Measurements from ENCODE around the gene MDFI.
A peak's percentile ranks its signal among the peaks of the same experiment; 100 is the strongest.

Gene MDFI

DNA sequence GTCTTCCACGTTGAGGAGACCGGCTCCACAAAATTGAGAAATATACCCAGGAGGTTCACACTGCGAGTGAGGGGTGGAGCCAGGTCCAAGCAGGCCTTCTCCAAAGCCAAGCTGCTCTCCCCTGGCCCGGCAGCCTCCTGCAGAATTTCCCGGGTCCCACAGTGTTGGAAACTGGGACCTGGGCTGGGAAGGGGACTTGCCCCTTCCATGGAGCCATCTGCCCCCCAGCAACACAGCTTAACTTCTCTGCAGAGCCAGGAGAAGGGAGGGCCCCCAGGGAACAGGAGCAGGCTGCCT is 35.4 kb downstream of the MDFI start:
- DNase-seq (ENCODE audit: low read depth), result no peak

DNA sequence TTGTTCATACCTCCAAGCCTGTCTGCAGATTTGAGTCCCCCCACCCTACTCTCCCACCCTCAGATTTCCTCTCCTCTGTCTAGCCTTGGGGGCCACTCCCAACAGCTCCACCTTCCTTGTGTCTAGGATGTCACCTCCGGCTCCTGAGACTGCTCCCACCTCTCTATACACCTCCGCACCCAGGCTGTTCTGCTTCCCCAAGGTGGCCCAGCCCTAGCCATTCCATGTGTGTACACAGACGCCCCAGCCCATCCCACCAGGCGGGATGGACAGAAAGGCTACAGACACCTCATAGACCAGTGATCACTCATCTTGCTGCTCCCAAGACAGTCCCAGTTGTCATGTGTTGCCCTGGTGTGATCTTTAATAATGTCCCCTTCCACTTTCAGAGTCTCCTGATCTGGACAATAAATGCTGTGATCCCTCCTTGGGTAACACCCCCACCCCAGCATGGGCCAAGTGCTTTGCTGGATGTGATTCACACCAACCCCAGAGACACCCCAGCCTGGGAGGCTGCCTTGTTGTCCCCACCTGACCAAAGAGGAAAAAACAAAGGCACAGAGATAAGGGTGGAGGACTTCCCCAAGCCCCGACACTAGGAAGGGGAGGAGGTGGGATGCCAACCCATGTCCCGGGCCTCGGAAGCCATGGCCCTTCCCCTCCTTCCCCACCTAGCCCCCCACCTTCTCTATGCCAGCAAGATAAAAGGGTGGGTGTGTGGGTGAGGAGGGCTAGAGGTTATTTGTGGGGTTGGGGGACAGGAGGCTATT is 36.1 kb downstream of the MDFI start:
- DNase-seq (ENCODE audit: low read depth), result no peak

DNA sequence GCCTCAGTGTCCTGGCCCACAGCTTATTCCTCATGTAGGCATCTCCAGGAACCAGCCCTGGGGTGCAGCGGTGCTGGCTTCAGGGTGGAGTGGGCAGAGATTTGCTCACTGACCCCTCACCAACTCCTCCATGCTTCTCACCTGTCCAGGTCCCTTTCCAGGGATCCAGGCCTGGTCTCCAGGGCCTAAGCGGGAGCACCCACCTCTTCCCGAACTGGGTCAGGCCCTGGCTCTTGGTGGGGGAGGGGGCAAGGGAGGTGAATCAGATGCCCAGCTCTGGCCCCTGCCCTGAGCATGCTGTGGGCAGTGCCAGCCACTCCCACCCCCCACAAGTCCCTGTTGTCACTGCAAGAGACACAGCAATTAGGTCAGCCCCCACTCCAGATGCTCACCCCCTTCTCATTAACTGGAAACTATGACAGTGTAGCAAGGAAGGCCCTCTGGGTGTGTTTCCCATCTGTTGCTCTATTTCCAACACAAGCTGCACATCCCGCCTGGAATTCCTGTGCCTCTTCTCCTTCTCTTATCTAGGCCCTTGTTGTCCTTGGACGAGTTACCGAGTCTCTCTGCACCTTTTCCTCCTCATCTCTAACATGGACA is 37.0 kb downstream of the MDFI start:
- no peak for DNase-seq (ENCODE audit: low read depth)

DNA sequence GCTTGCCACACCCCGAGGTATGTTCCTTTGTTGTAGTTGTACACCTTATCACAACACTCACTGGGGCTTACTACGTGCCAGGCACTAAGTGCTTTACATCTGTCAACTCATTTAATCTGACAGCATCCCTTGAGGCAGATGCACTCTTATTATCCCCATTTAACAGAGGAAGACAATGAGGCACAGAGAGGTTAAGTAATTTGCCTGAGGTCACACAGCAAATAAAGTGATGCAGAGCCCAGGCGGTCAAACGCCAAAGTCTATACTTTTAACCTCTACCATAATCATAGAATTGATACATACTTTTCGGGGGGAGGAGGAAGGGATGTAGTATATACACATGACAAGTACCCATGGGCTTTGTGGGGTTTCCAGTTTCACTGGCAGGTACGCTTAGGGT is 37.7 kb downstream of the MDFI start:
- DNase-seq (ENCODE audit: low read depth), result no peak

DNA sequence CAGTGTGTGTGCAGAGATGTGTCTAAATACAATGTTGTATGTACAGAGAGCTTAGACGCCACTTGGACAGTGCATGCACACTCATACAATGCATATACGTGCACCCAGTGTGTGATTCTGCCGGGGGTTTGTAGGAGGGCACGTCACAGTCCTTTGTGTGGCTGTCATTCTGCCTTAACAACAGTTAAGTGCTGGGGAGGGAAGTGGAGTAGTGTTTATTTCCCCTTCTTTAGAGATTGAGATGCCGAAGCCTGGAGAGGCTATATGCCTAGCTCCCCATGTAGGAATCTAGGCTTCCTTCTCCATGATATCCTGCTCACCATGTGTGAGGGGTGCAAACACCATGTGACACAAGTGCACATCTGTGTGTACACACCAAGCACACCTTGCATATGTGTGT is 38.2 kb downstream of the MDFI start:
- no peak for DNase-seq (ENCODE audit: low read depth)

DNA sequence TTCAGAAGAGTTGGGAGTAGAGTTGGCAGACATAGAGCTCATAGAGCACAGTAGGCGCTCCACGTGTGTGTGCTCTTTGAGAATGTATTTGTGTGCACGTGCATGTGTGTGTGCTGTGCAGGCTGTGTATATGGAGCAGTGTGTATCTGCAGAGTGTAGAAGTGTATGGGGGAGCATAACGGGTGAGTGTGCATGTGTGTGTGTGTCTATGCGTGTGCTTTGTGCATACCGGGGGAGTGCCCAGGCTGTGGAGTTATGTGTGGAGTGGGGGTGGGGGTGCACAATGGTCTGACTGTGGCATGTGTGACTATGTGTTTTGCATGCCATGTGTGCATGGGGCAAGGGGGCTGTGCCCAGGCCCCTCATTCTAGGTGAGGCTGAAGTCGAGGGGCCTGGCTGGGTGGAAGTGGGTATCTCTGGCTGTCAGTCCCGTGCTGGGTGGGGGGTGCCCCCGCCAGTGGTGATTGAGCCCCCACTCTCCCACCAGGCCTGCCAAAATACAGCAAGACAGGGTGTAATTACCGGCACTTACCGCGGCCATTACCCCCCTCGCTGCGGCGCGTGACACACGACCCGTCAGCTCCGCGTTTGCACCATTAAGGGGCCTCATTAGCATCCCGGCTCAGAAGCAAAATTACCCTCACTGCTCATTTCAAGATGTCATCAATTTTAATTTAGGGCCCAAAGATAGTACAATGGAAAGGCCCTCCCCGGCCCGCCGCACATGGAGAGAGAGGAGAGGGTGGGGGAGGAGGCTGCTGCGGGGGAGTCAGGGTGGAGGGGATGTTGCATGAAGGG is 39.1 kb downstream of the MDFI start:
- no peak for DNase-seq (ENCODE audit: low read depth)

DNA sequence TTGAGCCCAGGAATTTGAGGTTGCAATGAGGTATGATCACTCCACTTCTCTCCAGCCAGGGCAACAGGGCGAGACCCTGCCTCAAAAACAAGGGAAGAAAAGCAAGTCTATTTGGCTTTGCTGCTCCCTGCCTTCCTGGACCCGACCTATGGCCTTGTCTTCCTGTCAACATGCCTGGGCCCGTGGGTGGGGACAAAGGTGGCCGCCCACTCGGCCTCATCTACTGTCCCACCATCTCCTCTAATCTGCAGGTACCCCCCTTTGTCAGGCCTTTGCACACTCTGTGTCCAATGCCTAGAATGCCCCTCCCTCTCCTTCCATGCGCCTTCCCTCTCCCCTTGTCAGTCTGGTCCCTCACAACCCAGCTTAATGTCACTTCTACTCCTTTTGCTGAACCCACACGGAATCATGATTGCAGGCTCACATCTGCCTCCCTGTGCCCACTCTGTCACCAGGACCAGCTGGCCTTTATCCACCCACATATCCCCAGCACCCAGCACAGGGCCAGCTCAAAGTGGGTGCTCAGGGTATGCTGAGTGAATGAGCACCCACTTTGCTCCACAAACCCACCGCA is 40.3 kb downstream of the MDFI start:
- no peak for DNase-seq (ENCODE audit: low read depth)

DNA sequence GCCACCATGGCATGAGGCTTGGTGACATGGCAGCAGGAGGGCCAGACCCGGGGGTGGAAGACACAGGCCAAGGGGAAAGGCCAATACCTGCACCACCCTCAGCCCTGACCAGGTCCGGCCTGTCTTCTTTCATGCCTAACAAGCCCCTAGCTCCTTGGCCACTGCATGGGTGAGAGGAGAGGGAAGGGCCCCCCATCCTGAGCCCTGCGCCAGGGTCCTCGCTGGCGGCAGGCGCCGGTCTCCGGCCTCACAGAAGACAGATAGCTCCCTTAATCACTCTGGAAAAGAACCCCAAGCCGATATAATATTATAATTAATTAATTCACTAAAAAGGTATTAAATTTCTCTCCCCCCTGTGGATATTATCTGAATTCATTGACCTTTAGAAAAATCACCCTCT is 41.4 kb downstream of the MDFI start:
- no peak for DNase-seq (ENCODE audit: low read depth)

DNA sequence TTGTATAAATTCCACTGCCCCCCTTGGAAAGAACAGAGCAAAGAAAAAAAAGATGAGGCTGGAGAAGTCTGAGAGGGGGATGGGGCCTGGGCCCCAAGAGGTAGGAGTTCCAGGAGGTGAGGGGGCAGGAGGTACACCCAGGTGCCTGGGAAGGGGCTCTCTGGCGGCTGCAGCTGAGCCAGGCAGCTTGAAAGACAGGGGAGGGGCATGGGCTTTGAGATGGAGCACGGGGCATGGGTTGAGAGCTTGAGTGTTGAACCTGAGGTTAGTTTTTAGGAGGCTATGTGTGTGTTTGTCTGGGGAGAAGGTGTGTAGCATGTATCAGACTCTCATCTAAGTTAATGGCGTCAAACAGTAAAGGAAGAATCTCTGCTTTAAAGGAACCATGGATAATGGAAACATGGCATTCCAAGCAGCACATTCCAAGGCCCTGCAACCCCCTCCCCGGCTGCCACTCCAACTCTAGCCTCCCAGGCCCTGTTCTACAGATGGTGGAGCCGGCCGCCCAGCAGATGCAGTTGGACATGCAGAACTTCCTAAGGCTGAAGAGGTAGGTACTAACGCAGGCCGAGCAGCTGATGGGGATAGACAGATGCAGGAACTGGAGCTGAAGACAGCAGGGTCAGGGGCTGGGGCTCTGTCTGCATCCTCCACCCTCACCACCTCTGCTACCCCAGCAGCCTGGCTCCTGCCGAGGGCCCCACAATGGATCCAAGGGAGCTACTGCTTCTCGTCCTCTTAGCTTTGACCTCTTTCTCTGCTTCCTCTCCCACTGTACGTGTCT is 42.1 kb downstream of the MDFI start:
- no peak for DNase-seq (ENCODE audit: low read depth)

DNA sequence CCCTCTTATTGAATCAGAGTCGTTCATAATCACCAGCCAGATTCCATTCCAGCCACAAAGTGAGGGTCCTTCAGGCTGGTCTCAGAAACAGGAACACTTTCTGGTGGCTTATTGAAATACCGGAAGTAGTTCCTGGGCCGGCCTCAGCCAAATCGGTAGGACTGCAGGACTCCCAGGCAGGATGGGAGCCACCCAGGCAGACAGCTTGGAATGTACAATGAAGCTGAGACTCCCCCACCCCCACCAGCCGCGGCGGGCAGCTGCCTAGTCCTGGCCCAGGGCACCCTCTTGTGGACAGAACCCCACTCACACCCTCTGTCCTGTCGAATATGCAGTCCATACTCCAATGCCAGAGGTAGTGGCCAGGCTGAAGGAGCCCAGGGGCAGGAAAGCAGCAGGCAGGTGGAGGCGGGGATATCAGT is 43.8 kb downstream of the MDFI start:
- peak; percentile 87 for DNase-seq (ENCODE audit: low read depth)

DNA sequence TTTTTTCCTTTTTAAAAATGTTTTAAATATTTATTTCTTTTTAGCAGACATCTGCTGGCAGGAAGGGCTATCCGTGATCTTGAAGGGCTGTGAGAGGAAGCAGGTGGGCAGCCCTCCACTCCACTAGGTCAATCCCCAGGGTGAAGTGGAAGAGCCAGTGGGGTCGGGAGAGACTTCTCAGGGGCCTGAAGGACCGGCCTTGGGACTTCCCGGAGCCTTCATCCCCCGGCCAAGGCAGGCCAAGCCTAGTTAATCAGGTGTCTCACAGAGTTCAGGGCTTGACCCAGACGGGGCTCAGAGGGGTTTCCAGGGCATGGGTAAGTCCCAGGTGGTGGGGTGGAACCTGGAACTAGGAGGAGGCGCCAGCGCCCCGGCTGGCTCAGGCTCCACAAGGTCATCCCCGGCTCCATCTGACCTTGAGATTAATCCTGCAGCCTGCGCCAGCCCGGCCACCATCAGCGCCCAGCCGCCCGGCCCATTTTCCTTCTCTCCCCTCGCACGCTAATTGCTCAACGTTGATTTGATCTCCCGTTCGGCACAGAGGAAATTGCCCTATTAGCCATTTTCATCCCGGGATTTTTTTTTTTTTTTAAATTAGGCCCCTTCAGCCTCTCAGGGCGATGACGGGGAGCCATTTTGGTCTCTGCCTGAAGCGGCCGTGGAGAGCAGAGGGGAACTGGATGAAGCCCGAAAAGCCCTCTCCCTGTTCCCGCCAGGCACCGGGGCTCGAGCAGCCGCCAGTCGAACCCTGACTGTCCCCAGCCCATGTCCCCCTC is 44.4 kb downstream of the MDFI start:
- DNase-seq (ENCODE audit: low read depth), result no peak

DNA sequence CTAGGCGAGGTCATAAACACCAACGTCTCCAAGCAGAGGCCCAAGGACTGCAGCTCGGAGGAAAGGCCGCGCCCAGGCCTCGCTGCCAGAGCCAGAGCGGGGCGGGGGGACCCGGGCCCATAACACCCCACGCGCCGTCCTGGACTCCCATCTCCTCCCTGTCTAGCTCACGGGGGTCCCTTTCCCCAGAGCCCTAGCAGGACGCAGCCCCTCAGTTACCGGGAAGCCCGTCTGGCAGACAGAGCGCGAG is 44.9 kb downstream of the MDFI start:
- no peak for DNase-seq (ENCODE audit: low read depth)

DNA sequence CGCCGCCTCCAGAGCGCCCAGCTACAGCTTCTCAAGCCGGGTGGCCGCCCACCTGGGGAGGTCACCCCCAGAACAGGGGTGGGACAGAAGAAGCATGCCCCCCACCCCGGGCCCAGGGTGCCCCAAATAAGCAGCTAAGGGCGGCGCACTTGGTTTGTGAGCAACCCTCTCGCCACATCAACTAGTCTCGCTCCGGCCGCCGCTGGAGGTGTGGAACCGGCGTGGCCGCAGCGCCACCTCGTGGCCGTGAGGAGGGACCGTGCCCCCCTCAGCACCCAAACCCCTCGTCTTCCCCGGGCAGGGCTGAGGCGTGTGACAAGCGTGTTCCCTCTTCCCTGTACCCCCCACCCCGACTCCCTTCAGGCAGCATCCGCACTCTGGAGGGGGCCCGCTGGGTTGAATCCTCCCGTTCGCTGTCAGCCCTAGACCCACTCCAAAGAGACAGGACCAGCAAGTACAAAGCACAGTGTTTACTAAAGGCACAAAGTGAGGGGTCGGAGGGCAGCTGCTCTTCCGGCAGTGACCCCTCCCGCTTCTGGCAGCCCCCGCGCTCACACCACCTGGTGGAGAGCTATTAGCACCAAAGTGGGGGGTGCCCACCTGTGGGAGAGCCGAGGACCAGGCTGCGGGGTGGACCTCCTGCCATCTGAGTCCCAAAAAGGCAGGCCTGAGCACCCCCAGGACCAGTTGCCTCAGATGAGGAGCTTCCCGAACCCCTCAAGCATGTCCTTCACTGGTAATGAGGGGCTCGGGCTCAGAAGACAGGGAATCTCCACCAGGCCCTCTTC is 45.4 kb downstream of the MDFI start:
- peak; percentile 36 for DNase-seq (ENCODE audit: low read depth)

DNA sequence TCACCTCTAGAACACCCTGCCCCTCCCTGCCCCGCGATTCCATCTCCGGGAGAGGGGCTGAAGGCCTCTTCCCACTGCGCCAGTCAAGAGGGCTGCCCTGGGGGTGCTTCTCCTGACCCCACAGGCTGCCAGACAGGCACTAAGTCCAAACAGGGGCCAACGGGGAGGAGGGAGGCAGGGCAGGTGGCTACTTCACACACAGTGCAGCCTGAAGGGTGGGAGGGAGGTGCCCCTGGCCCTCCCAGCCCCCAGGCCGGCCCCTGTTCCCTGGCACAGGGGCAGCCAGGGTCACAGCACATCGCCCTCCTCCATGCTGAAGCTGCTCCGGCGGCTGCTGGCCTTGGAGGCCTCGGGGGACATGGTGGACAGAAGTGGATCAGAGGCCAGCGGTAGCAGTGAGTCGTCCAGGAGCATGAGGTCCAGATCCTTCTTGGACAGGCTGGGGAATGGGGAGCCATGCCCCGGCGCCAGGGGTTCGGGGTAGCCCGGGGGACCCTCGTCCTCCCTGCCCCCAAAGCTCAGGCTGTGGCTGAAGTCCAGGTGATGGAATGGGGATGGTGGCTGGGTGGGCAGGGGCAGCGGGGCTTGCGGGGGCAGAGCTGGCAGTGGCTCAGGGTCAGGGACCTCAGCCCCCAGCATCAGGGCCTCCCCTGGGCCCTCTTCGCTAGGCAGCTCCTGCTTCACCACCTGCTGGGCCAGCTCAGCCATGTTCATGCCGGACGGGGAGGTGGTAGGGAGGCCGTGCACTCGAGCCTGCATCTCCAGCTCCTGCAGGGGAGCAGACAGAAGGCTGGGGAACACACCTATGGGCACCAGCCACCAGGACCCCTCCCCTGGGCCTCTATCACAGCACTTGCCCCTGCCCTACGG is 46.3 kb downstream of the MDFI start:
- no peak for DNase-seq (ENCODE audit: low read depth)

DNA sequence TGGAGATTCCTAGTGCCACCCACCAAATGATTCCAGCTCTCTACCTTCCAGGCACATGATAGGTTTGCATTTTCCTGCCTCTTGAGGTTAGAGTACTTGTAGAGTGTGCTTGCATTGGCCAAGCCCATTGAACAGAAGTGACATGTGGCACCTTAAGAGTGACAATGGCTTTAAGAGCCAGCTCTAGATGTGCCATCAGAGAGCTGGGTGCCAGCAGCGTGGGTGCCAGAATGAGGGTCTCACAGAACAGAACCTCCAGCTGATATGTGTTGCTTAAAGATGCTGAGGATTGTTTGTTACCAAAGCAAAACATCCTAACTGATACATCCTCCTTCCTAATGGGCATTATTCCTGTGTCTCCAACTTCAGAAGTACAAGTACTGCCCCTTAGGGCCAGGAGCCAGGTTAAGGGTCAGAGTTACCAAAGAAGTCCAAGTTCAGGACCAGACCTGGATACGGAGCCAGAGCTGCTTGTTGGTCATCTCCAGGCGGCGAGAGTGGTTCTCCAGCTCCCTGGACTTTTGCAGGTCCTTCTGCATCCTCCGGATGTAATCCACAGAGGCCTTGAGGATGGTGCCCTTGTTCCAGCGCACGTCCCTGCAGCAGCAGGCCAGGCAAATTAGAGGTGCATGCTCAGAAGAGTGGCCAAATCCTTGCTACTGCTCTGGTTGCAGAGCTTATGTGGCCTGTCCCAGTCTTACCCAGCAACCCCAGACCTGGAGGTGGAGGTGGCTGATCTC is 47.5 kb downstream of the MDFI start:
- no peak for DNase-seq (ENCODE audit: low read depth)

DNA sequence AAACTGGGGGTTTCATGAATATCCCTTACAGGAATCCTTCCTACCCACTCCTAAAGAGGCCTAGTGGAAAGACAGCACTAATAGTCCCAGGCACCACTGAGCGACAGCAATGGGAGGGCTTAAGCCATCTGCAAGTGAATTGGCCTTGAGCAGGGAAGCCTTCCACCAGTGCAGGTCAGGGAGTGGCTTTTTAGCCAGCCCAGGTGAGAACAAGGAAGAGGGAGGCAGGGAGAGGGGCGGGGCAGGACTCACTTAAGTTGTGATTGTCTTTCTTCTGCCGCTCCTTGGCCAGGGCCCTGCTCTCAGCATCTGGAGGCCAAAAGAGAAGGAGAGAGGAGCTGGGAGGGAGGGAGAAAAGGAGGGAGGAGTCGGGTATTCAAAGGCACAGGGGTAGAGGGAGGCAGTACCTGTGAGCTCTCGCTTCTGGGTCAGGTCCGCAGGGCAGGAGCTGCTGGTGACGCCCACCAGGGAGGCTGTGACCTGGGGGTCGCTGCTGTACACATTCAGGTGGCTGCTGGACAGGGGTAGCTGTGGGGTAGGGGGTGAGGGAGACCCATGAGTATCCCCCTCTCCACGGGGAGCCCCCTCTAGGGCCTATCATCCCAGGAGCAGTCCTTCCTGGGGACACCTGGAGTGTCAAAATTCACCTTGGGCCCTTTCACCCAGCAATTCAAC is 49.4 kb downstream of the MDFI start:
- DNase-seq (ENCODE audit: low read depth), result no peak

DNA sequence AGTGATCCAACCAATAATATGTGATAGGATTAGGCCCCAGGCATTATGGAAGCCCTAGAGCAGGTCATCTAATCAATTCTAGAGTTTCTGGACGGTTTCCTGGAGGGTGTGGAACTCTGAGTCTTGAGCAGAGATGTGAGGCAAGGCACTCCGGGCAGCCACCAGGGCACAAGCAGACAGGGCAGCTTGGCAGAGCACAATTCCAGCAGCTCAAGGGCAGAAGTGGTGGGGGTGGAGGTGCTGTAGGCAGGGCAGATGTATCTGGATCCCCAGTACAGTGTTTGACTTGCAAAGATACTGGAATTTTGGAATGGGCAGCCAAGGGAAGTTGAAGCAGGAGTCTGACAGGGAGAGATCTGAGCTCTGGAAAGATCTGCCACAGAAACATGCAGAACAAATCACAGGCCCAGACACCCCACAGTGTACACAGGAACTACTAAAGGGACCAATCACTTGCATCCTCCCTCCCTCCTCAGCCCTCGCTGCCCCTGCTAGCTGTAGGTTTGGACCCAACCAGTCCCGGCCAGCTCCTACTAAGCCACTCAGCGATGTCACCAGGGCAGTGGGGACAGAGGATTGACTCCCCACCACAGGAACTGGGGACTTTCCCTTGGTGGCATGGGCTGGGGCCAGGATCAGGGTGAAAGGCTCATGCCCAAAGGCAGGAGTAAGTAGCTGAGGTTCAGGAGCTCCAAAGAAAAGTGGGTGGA is 50.1 kb downstream of the MDFI start:
- no peak for DNase-seq (ENCODE audit: low read depth)

Data from fibroblast of the conjunctiva (primary cell).